SK-N-MC (cell line): ENCODE measurements around the gene PLPP4.

Experiments
- DNase-seq: peaks from one replicate; pipeline ENCODE4 v3.0.0-alpha.2; 2011; ENCODE audit warnings: low read depth, low spot score
- H3K27ac ChIP-seq: fragments of 200-600 bp; sonication (generic); 2 replicates; pipeline ENCODE4 v1.5.1; 2016; ENCODE audit warnings: mixed run types
- H3K36me3 ChIP-seq: fragments of 200-600 bp; sonication (generic); 2 replicates; pipeline ENCODE4 v1.6.1; 2017; ENCODE audit warnings: antibody characterized with exemption, low read length, mixed read lengths; ENCODE audit not compliant: insufficient read depth
- H3K4me3 ChIP-seq: fragments of 200-600 bp; sonication (generic); 2 replicates; pipeline ENCODE4 v1.5.1; 2016
- H3K9ac ChIP-seq: fragments of 200-600 bp; sonication (generic); 2 replicates; pipeline ENCODE4 v1.8.0; 2017; ENCODE audit warnings: mixed run types, mixed read lengths; ENCODE audit not compliant: insufficient read length
- H3K9me3 ChIP-seq: fragments of 200-600 bp; sonication (generic); 2 replicates; pipeline ENCODE4 v1.6.1; 2017; ENCODE audit warnings: low read depth, mild to moderate bottlenecking, antibody characterized with exemption, low read length, moderate library complexity, mixed read lengths
- EZH2 ChIP-seq: fragments of 200-600 bp; sonication (generic); IDR thresholded peaks from one replicate; pipeline ENCODE4 v1.6.1; 2017; ENCODE audit warnings: antibody characterized with exemption
- FOXP2 ChIP-seq: optimal IDR thresholded peaks from 2 replicates; pipeline ENCODE3; 2011; ENCODE audit warnings: mild to moderate bottlenecking, moderate library complexity; ENCODE audit not compliant: insufficient read depth; ENCODE audit errors: extremely low read length, control extremely low read depth
- POLR2AphosphoS5 ChIP-seq: IDR thresholded peaks from 2 replicates; pipeline ENCODE4 v1.6.1; 2012; ENCODE audit warnings: mild to moderate bottlenecking, low read depth, low read length, borderline replicate concordance

The PLPP4 gene

GRCh38 chr10:120530699-120531098, 73.7 kb downstream of the PLPP4 start:
- TF ChIP-seq EZH2 = no peak
- no peak for TF ChIP-seq POLR2AphosphoS5
- TF ChIP-seq FOXP2 = no peak
- Histone ChIP-seq H3K4me3 (no peak overlapping the region), H3K9me3 (no peaks in the 10 kb centered on the region), H3K27ac (no peak overlapping the region), H3K9ac (no peak overlapping the region), H3K36me3 (no peaks in the 10 kb centered on the region)
- DNase-seq = no peak

GRCh38 chr10:120538091-120538490, 81.1 kb downstream of the PLPP4 start:
- DNase-seq = no peak
- no peak overlapping the region for H3K27ac ChIP-seq
- H3K36me3 ChIP-seq = no peaks in the 10 kb centered on the region
- no peaks in the 10 kb centered on the region for H3K9me3 ChIP-seq
- H3K9ac ChIP-seq = no peak overlapping the region
- TF ChIP-seq EZH2 = no peak
- TF ChIP-seq POLR2AphosphoS5 = no peak
- TF ChIP-seq FOXP2 = no peak
- no peak overlapping the region for H3K4me3 ChIP-seq

GRCh38 chr10:120539076-120539475, 82.0 kb downstream of the PLPP4 start:
- no peak overlapping the region for H3K4me3 ChIP-seq
- no peak overlapping the region for H3K27ac ChIP-seq
- no peak overlapping the region for H3K9ac ChIP-seq
- H3K9me3 ChIP-seq = no peaks in the 10 kb centered on the region
- no peak for DNase-seq
- TF ChIP-seq FOXP2 = no peak
- no peaks in the 10 kb centered on the region for H3K36me3 ChIP-seq

- no peaks in the 10 kb centered on the region for H3K36me3 ChIP-seq
- no peak overlapping the region for H3K4me3 ChIP-seq
- no peak overlapping the region for H3K9ac ChIP-seq
- no peaks in the 10 kb centered on the region for H3K9me3 ChIP-seq
- no peak for DNase-seq
- no peak overlapping the region for H3K27ac ChIP-seq
- TF ChIP-seq POLR2AphosphoS5 = no peak
- no peak for TF ChIP-seq FOXP2
- no peak for TF ChIP-seq EZH2
These were observed 83.5 kb downstream of the PLPP4 start for GRCh38 chr10:120540486-120540885.

- no peak for TF ChIP-seq EZH2
- TF ChIP-seq FOXP2 = no peak
- no peak for TF ChIP-seq POLR2AphosphoS5
- Histone ChIP-seq H3K9me3 (no peaks in the 10 kb centered on the region), H3K36me3 (no peaks in the 10 kb centered on the region), H3K27ac (no peak overlapping the region), H3K4me3 (no peak overlapping the region), H3K9ac (no peak overlapping the region)
- no peak for DNase-seq
These were observed 85.0 kb downstream of the PLPP4 start for GRCh38 chr10:120541984-120542383.

GRCh38 chr10:120542591-120542990, 85.6 kb downstream of the PLPP4 start:
- Histone ChIP-seq H3K36me3 (no peaks in the 10 kb centered on the region), H3K9ac (no peak overlapping the region), H3K9me3 (no peaks in the 10 kb centered on the region), H3K27ac (no peak overlapping the region), H3K4me3 (no peak overlapping the region)
- DNase-seq = no peak
- no peak for TF ChIP-seq EZH2
- TF ChIP-seq POLR2AphosphoS5 = no peak
- no peak for TF ChIP-seq FOXP2

- no peaks in the 10 kb centered on the region for H3K36me3 ChIP-seq
- TF ChIP-seq EZH2 (no peak), POLR2AphosphoS5 (no peak), FOXP2 (no peak)
- H3K27ac ChIP-seq = no peak overlapping the region
- no peak for DNase-seq
- no peak overlapping the region for H3K4me3 ChIP-seq
- H3K9ac ChIP-seq = no peak overlapping the region
- no peaks in the 10 kb centered on the region for H3K9me3 ChIP-seq
These were observed 86.3 kb downstream of the PLPP4 start for GRCh38 chr10:120543291-120543690.

- Histone ChIP-seq H3K36me3 (no peaks in the 10 kb centered on the region), H3K9ac (no peak overlapping the region), H3K9me3 (no peaks in the 10 kb centered on the region), H3K4me3 (no peak overlapping the region), H3K27ac (no peak overlapping the region)
- DNase-seq = no peak
- TF ChIP-seq POLR2AphosphoS5 (no peak), FOXP2 (no peak), EZH2 (no peak)
These were observed 91.2 kb downstream of the PLPP4 start for GRCh38 chr10:120548210-120548609.

GRCh38 chr10:120552262-120552661, 95.2 kb downstream of the PLPP4 start:
- no peaks in the 10 kb centered on the region for H3K36me3 ChIP-seq
- no peaks in the 10 kb centered on the region for H3K9me3 ChIP-seq
- H3K4me3 ChIP-seq = no peak overlapping the region
- TF ChIP-seq POLR2AphosphoS5 = no peak
- no peak for TF ChIP-seq FOXP2
- TF ChIP-seq EZH2 = no peak
- H3K9ac ChIP-seq = no peak overlapping the region
- DNase-seq = no peak
- no peak overlapping the region for H3K27ac ChIP-seq
